LNCaP clone FGC (cell line): ENCODE data around the gene SSH2.

ENCODE experiments used
- DNase-seq: peaks from one replicate; pipeline ENCODE4 v3.0.0-alpha.2; 2011; ENCODE audit warnings: low read depth
- H3K4me3 ChIP-seq: 2 replicates; pipeline ENCODE4 v1.5.1; 2011; ENCODE audit warnings: mild to moderate bottlenecking, low read depth, low read length, control low read depth
- TF ChIP-seq, protein P1 (sequence below): IDR thresholded peaks from 2 replicates; pipeline ENCODE4 v1.5.1; 2012; ENCODE audit warnings: mild to moderate bottlenecking; ENCODE audit not compliant: control insufficient read depth, insufficient read depth; ENCODE audit errors: extremely low read depth

The SSH2 gene

DNA sequence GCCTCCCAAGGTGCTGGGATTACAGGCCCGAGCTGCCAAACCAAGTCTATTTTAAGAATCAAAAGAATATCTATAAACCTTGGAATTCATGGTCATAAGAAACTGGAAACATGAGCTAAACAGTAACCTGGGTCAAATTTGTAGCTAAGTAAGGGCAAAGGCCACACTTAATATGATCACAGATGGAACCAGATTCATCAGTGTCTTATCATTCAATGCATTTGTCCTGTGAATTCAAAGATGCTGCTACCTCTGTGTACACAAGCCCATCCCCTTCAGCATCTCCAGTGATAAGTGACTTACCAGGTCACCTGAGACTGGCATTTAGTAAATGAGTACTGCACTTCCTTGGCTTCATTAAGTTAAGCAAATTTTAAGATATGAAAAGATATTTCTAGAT, 108.1 kb downstream of the SSH2 start:
- H3K4me3 ChIP-seq, result no peak overlapping the region
- DNase-seq, result no peak
- TF ChIP-seq, protein P1, sequence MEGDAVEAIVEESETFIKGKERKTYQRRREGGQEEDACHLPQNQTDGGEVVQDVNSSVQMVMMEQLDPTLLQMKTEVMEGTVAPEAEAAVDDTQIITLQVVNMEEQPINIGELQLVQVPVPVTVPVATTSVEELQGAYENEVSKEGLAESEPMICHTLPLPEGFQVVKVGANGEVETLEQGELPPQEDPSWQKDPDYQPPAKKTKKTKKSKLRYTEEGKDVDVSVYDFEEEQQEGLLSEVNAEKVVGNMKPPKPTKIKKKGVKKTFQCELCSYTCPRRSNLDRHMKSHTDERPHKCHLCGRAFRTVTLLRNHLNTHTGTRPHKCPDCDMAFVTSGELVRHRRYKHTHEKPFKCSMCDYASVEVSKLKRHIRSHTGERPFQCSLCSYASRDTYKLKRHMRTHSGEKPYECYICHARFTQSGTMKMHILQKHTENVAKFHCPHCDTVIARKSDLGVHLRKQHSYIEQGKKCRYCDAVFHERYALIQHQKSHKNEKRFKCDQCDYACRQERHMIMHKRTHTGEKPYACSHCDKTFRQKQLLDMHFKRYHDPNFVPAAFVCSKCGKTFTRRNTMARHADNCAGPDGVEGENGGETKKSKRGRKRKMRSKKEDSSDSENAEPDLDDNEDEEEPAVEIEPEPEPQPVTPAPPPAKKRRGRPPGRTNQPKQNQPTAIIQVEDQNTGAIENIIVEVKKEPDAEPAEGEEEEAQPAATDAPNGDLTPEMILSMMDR, result no peak

DNA sequence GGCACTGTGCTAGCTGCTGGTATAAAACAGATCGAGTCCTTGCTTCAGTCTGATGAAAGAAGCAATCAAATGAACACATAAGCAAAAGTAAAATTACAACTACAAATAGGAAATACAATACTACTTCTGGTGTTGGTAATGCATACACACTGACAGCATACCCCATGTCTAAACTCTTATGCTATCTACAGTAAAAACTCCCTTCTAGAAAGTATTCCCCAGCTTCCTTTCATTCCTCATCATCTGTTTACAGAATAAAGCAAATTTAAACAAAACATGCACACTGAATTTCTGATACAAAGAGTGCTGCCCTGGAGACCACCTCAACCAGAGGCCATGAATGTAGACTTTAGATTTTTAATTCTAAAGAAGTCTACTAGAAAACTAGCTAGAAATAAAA, 109.6 kb downstream of the SSH2 start:
- H3K4me3 ChIP-seq, result no peak overlapping the region
- TF ChIP-seq, protein P1, result no peak
- DNase-seq, result no peak

DNA sequence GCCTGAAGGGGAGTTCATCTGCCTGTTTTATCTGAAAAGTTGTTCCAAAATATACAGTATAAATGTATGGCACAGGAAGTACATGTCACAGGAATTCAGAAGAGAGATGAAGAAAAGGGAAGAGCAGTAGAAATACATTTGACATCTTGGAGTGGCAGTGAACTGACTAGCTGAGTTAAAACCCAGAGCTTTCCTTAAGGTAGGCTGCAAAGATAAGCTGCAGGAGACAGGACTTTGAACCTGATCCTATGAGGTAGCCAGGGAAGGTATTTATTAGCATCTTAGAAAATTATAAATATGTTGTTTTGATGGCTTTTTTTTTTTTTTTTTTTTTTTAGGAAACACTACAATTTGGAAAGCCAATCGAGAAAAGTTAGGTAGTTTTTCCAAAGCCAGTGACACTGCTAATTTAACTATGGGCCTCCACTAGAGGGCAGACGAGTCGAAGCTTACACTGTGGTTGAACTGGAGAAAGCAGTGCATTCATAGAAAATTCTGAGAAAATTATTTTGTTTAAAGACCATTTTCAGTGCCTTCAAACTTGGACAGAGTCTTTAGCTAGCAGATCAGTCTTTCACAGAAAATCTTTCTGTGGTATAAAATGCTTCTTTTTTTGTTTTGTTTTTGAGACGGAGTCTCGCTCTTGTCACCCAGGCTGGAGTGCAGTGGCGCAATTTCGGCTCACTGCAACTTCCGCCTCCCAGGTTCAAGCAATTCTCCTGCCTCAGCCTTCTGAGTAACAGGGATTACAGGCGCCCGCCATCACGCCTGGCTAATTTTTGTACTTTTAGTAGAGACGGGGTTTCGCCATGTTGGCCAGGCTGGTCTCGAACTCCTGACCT, 122.3 kb downstream of the SSH2 start:
- DNase-seq, result no peak
- no peak overlapping the region for H3K4me3 ChIP-seq
- TF ChIP-seq, protein P1, result peak; percentile 72

DNA sequence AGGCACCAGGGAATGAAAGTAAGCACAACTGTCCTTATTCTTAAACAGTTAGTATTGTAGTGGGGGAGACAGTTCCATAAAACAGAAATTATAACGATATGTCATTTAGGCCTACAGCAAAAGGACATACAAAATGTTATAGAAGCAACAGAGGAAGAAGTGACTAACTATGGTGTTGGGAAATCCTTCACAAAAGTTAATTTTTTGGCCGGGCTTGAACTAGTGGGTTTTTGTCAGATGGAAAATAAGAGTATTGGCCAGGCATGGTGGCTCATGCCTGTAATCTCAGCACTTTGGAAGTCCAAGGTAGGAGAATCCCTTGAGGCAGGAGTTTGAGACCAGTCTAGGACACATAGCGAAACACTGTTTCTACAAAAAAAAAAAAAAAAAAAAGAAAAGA, 127.8 kb downstream of the SSH2 start:
- TF ChIP-seq, protein P1, result no peak
- DNase-seq, result no peak
- H3K4me3 ChIP-seq, result no peak overlapping the region

DNA sequence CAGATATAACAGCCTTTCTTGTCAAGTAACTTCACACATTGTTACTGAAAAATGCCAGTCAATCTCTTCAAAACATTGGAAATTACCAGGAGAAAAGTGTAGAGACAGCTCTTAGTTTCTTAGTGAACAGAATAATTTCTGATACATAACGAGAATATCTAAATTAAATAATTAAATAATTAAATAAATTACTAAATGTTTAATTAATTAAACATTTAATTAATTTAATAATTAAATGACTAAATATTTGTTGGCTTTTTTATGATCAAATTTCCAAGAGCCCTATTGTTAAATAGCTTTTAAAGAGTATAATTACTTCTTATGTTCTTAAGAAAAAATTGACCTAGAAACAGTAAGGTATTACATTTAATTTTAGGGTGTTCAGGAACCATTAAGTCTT, 129.6 kb downstream of the SSH2 start:
- DNase-seq, result no peak
- TF ChIP-seq, protein P1, result no peak
- H3K4me3 ChIP-seq, result no peak overlapping the region

DNA sequence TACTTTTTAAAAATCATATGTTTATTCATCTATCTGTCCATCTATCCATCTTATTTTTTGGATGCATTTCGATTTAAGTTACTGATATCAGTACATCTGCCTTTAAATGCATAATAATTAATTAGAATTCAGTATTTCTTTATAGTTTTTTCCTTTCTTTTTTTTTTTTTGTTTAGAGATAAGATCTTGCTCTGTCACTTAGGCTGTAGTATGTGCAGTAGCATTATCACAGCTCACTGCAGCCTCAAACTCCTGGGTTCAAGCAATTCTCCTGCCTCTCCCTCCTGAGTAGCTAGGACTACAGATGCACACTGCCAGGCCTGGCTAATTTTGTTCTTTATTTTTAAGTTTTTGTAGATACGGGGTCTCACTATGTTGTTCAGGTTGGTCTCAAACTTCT, 133.4 kb downstream of the SSH2 start:
- H3K4me3 ChIP-seq, result no peak overlapping the region

DNA sequence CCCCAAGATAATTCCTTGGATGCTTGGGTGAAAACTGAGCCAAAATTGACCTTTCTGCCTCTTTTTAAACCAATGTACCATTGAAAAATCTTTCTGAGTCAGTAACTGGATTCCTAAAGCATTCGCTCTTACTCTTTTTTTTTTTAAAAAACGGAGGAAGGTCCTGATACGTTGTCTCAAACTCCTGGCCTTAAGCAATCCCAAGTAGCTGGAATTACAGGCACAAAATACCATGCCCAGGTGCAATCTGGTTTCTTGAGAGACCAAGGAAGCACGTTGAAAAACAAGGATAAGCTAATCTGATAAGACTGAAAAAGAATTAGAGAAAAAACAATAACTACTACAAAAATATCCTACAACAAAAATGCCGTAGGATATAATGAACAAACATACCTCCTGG, 136.5 kb downstream of the SSH2 start:
- TF ChIP-seq, protein P1, result no peak
- H3K4me3 ChIP-seq, result no peak overlapping the region
- no peak for DNase-seq

More for the DNA sequence above, 133.4 kb downstream of the SSH2 start:
- DNase-seq, result no peak
- TF ChIP-seq, protein P1, result no peak
